ENCODE data around the gene TM7SF2.

Gene TM7SF2

DNA sequence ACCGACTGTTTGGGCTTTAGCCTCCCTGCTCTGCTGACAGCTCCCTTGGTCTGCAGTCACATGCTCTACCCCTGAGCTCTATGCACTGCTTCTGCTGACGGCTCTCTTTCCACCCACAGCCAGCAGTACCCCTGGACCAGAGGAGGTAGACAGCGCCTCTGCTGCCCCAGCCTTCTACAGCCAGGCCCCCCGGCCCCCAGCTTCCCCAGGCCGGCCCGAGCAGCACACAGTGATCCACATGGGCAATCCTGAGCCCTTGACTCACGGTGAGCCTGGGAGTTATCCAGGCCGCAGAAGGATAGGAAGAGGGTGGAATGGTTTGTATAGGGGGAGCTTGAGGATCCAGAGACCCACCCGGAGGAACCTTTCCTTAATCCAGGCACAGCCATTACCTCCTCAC lies 24.9 kb upstream of the TM7SF2 start:
- H3K36me3 ChIP-seq, result no peaks in the 10 kb centered on the region
- no peaks in the 10 kb centered on the region for H3K9me3 ChIP-seq
- H3K4me1 ChIP-seq, result no peaks in the 10 kb centered on the region
- TF ChIP-seq, protein P1, sequence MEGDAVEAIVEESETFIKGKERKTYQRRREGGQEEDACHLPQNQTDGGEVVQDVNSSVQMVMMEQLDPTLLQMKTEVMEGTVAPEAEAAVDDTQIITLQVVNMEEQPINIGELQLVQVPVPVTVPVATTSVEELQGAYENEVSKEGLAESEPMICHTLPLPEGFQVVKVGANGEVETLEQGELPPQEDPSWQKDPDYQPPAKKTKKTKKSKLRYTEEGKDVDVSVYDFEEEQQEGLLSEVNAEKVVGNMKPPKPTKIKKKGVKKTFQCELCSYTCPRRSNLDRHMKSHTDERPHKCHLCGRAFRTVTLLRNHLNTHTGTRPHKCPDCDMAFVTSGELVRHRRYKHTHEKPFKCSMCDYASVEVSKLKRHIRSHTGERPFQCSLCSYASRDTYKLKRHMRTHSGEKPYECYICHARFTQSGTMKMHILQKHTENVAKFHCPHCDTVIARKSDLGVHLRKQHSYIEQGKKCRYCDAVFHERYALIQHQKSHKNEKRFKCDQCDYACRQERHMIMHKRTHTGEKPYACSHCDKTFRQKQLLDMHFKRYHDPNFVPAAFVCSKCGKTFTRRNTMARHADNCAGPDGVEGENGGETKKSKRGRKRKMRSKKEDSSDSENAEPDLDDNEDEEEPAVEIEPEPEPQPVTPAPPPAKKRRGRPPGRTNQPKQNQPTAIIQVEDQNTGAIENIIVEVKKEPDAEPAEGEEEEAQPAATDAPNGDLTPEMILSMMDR (IDR thresholded peaks at IDR 0.05; ENCODE audit: low read depth, low read length), result no peak
- H3K27me3 ChIP-seq, result no peaks in the 10 kb centered on the region
- H3K4me3 ChIP-seq (ENCODE audit: low read depth, low read length), result no peak overlapping the region
- DNase-seq, result no peak

DNA sequence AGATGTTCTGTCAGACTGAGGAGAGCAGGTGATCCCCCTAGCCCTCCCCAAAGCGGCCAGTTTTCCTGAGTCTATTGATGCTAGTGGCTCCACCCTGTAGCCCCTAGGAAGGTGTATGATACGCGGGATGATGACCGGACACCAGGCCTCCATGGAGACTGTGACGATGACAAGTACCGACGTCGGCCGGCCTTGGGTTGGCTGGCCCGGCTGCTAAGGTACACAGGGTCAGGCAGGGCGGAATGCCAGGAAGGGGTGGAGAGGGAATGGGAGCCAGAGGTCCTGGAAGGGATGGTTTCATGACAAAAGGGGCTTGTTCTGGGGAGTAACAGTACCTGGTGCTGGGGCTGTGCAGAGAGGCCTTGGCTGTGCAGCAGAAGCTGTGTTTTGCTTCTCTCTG lies 24.5 kb upstream of the TM7SF2 start:
- no peak overlapping the region for H3K4me3 ChIP-seq (ENCODE audit: low read depth, low read length)

DNA sequence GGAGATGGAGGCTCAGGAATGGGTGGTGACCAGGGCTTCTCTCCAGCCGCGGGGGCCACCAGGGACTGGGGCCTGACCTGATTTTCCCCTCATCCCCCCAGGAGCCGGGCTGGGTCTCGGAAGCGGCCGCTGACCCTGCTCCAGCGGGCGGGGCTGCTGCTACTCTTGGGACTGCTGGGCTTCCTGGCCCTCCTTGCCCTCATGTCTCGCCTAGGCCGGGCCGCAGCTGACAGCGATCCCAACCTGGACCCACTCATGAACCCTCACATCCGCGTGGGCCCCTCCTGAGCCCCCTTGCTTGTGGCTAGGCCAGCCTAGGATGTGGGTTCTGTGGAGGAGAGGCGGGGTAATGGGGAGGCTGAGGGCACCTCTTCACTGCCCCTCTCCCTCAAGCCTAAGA lies 23.8 kb upstream of the TM7SF2 start:
- H3K9me3 ChIP-seq, result no peaks in the 10 kb centered on the region
- no peak for DNase-seq
- no peaks in the 10 kb centered on the region for H3K4me1 ChIP-seq
- H3K27me3 ChIP-seq, result no peaks in the 10 kb centered on the region
- H3K4me3 ChIP-seq (ENCODE audit: low read depth, low read length), result no peak overlapping the region
- TF ChIP-seq, protein P1 (IDR thresholded peaks at IDR 0.05; ENCODE audit: low read depth, low read length), result no peak
- H3K36me3 ChIP-seq, result no peaks in the 10 kb centered on the region

More for the DNA sequence above, 24.5 kb upstream of the TM7SF2 start:
- no peak for DNase-seq
- H3K27me3 ChIP-seq, result no peaks in the 10 kb centered on the region
- TF ChIP-seq, protein P1 (IDR thresholded peaks at IDR 0.05; ENCODE audit: low read depth, low read length), result no peak
- no peaks in the 10 kb centered on the region for H3K9me3 ChIP-seq
- no peaks in the 10 kb centered on the region for H3K36me3 ChIP-seq
- H3K4me1 ChIP-seq, result no peaks in the 10 kb centered on the region

DNA sequence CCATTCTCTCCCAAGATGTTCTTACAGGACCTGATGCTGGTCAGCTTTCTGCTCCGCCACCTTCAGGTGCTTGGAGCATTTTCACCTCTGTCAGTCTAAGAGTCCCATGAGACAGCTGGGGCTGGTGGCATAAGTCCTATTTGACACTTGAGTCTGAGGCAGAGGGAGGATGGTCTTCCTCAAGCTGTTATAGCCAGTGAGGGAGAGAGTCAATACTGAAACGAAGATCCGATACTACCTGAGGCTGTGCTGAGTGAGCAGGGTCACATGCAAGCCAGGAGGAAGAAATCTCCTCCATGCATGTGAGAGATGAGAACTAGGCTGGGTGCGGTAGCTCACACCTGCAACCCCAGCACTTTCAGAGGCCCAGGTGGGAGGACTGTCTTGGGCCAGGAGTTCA lies 22.1 kb upstream of the TM7SF2 start:
- TF ChIP-seq, protein P1 (IDR thresholded peaks at IDR 0.05; ENCODE audit: low read depth, low read length), result no peak
- Histone ChIP-seq H3K9me3 (no peaks in the 10 kb centered on the region), H3K27me3 (no peaks in the 10 kb centered on the region), H3K4me1 (no peaks in the 10 kb centered on the region), H3K4me3 (ENCODE audit: low read depth, low read length) (no peak overlapping the region), H3K36me3 (no peaks in the 10 kb centered on the region)
- DNase-seq, result no peak

DNA sequence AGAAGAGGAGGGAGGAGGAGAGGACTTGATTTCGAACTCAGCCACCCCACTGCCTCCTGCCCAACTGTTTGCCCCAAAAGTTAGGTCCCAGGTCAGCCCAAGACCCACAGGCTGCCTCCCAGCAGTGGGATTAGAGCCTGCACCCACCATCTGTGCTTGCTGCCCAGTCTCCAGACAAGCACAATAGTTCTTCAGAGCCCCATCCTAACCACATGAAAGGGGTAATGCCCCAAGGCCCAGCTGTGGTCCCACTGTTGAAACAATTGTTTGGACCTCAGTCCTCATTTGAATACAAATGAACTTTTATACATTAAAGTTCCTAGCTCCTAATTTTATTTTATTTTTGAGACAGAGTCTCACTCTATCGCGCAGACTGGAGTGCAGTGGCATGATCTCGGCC lies 21.0 kb upstream of the TM7SF2 start:
- H3K4me3 ChIP-seq (ENCODE audit: low read depth, low read length), result no peak overlapping the region
- no peaks in the 10 kb centered on the region for H3K36me3 ChIP-seq
- DNase-seq, result no peak
- H3K4me1 ChIP-seq, result no peaks in the 10 kb centered on the region
- H3K9me3 ChIP-seq, result no peaks in the 10 kb centered on the region
- H3K27me3 ChIP-seq, result no peaks in the 10 kb centered on the region
- TF ChIP-seq, protein P1 (IDR thresholded peaks at IDR 0.05; ENCODE audit: low read depth, low read length), result no peak

DNA sequence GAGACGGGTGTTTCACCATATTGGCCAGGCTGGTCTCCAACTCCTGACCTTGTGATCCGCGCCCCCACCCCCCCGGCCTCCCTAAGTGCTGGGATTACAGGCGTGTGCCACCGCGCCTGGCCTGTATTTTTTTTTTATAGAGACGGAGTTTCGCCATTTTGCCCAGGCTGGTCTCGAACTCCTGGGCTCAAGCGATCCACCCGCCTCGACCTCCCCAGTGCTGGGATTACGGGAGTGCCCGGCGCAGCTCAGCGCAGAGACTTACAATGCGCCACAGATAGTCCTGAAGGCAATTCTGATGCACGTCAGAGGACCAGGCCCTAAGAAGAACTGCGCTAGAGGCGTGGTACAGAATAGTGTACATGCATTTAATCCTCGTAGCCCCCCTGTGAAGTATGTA lies 16.2 kb upstream of the TM7SF2 start:
- TF ChIP-seq, protein P1 (IDR thresholded peaks at IDR 0.05; ENCODE audit: low read depth, low read length), result no peak
- Histone ChIP-seq H3K36me3 (no peaks in the 10 kb centered on the region), H3K27me3 (no peaks in the 10 kb centered on the region), H3K4me3 (ENCODE audit: low read depth, low read length) (no peak overlapping the region; the same call in 1 of the 2 replicates), H3K4me1 (no peaks in the 10 kb centered on the region), H3K9me3 (no peaks in the 10 kb centered on the region)
- DNase-seq, result no peak
